Astrocyte of the spinal cord (primary cell): Measurements from ENCODE around the gene MAP3K1.

ENCODE experiments used
- DNase-seq: peaks from one replicate; pipeline ENCODE4 v3.0.0; 2011; ENCODE audit warnings: low read depth, low spot score
- H3K4me3 ChIP-seq: 2 replicates; pipeline ENCODE4 v1.5.1; 2011; ENCODE audit warnings: low read depth, mild to moderate bottlenecking, low read length, moderate library complexity
- CTCF ChIP-seq: IDR thresholded peaks from 2 replicates; pipeline ENCODE4 v1.5.1; 2012; ENCODE audit warnings: low read depth, mild to moderate bottlenecking, low read length, inconsistent platforms
- in situ Hi-C: cut with HindIII; loops from 2 replicates; pipeline ENCODE4 v1.10.0; 2017; ENCODE audit warnings: low sequenced_read_pairs

MAP3K1 gene

GRCh38 chr5:56840597-56840996, 25.2 kb downstream of the MAP3K1 start:
- in situ Hi-C loops, result no loop called here
- no peak for DNase-seq
- TF ChIP-seq CTCF, result no peak
- no peak overlapping the region for H3K4me3 ChIP-seq

GRCh38 chr5:56845277-56845676, 29.9 kb downstream of the MAP3K1 start:
- TF ChIP-seq CTCF, result no peak
- in situ Hi-C loops, result no loop called here
- no peak for DNase-seq
- H3K4me3 ChIP-seq, result no peak overlapping the region

DNA sequence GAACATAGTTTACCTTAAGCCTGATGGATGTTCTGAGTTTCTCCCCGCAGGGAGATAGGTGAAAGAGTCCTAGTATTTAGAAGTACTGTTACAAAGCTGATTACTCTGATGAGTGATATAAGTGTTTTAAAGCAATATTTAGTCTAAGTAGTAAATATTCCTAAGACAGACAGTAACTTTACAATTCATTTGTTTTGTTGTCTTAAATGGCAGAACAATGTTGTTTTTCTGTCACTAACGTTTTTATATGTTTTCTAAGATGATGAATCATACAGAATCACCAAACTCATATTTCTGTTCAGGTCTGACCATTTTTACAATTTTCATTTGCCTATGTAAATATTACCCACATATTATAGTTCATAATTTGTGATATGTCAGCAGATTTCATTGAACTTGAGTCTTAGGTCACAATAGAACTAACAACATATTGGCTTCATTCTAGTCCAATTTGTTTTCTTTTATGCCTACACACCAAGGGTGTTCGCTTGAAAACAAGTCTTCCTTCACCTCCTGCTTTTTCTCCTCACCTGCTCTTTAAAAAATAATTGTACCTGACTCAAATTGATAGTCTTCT, 30.6 kb downstream of the MAP3K1 start:
- in situ Hi-C loops, result no loop called here
- H3K4me3 ChIP-seq, result no peak overlapping the region
- DNase-seq, result no peak
- no peak for TF ChIP-seq CTCF

DNA sequence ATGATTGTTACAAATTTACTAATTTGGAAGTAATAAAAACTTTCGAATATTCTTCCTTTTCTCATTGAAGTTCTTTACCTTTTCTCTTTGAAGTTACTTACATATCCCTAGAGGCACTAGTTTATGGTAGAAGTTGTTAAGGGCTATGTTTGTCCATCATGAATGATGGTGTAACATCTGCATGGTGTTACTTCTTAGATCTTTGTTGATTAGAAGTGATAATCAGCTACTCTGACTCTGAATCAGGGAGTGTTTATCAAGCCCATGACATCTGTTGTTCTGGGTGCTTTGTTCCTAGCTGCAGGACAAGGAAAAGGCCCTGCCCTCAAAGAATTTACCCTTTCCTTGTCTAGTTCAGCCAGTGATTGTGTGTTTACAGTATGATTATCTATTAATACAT, 32.9 kb downstream of the MAP3K1 start:
- no peak overlapping the region for H3K4me3 ChIP-seq
- in situ Hi-C loops, result no loop called here
- no peak for DNase-seq
- TF ChIP-seq CTCF, result no peak

- no peak for DNase-seq
- no peak overlapping the region for H3K4me3 ChIP-seq
- TF ChIP-seq CTCF, result no peak
- in situ Hi-C loops, result no loop called here
Observed at GRCh38 chr5:56849671-56850070, 34.3 kb downstream of the MAP3K1 start.

GRCh38 chr5:56850423-56850822, 35.1 kb downstream of the MAP3K1 start:
- in situ Hi-C loops, result no loop called here
- DNase-seq, result no peak
- no peak overlapping the region for H3K4me3 ChIP-seq
- no peak for TF ChIP-seq CTCF

- in situ Hi-C loops, result no loop called here
- DNase-seq, result peak; percentile 57
- no peak for TF ChIP-seq CTCF
- H3K4me3 ChIP-seq, result no peak overlapping the region
Observed at GRCh38 chr5:56851258-56851941, 36.1 kb downstream of the MAP3K1 start.
